Spleen (tissue), 7 donors: ENCODE results near the gene MTSS2.

Experiments
- POLR2A ChIP-seq, 3 donors: fragments of 450-650 bp; IDR thresholded peaks; one replicate each; pipeline ENCODE4 v1.5.1; 2017; ENCODE audit warnings: antibody characterized with exemption in 3 of 3, mild to moderate bottlenecking in 1 of 3
- TF ChIP-seq, protein P1 (sequence below), 11 experiments: fragments of 200-600 bp in 7 of 11; fragments of 450-650 bp in 4 of 11; sonication (generic) in 4 of 11; IDR thresholded peaks in 8 of 11; conservative IDR thresholded peaks in 3 of 11; 1 replicate in 7 of 11; 2 replicates in 4 of 11; pipeline versions ENCODE4 v1.4.0 to v1.8.0; 2016 to 2021; ENCODE audit warnings: antibody characterized with exemption in 11 of 11, inconsistent platforms in 4 of 11, mild to moderate bottlenecking in 1 of 11
- donor health status: DM: no; HTN: no; CAD: no; lungs with moderate emphysema.
- donor health status: DM: no; HTN: no; CAD: no.
- donor health status: DM: no; HTN: no; CAD: no.

- TF ChIP-seq, protein P1, sequence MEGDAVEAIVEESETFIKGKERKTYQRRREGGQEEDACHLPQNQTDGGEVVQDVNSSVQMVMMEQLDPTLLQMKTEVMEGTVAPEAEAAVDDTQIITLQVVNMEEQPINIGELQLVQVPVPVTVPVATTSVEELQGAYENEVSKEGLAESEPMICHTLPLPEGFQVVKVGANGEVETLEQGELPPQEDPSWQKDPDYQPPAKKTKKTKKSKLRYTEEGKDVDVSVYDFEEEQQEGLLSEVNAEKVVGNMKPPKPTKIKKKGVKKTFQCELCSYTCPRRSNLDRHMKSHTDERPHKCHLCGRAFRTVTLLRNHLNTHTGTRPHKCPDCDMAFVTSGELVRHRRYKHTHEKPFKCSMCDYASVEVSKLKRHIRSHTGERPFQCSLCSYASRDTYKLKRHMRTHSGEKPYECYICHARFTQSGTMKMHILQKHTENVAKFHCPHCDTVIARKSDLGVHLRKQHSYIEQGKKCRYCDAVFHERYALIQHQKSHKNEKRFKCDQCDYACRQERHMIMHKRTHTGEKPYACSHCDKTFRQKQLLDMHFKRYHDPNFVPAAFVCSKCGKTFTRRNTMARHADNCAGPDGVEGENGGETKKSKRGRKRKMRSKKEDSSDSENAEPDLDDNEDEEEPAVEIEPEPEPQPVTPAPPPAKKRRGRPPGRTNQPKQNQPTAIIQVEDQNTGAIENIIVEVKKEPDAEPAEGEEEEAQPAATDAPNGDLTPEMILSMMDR (IDR thresholded peaks at IDR 0.05 in 8 of 11, conservative IDR thresholded peaks at IDR 0.05 in 3 of 11) = no peak
- no peak for TF ChIP-seq POLR2A (IDR thresholded peaks at IDR 0.05)
These were observed 30.1 kb upstream of the MTSS2 start for GRCh38 chr16:70715860-70716357.
